Panc1 (cell line): ENCODE results near the gene MAGEA9B. TPM values are rescaled to one million over a fixed set of nuclear protein-coding genes. Genes with fewer than 3 reads are reported as not detected.
"Not testable (repeated sequence)": the region's sequence is repeated elsewhere in the genome, so short reads cannot be mapped to it uniquely, and the experiment has no call there.

ENCODE experiments used
- ATAC-seq: fragments of 200-7000 bp; cut with Tn5 transposase; 2 replicates; pipeline ENCODE4 v1.9.1; 2020; ENCODE audit warnings: mild to moderate bottlenecking, moderate library complexity
- Bru-seq: library from RNA; stranded (reverse); fragments of 400-500 nt; gene quantifications from one replicate; lab custom pipeline; 2021; lab: Mats Ljungman, UMichigan
- BruChase-seq, 2 experiments: library from RNA; stranded (reverse); fragments of 400-500 nt; gene quantifications; one replicate each; lab custom pipeline; 2021; lab: Mats Ljungman, UMichigan
- BruUV-seq: library from RNA; stranded (reverse); fragments of 400-500 nt; replicated peaks from 2 replicates; lab custom pipeline; 2021; lab: Mats Ljungman, UMichigan
- CTCF ChIA-PET: fragments of 300-600 bp; sonication (Branson Sonifier 250); formaldehyde crosslinking; loops from one replicate; lab custom pipeline; 2022; ENCODE audit warnings: antibody characterized with exemption; lab: Charles Lee
- POLR2A ChIA-PET: fragments of 300-600 bp; sonication (Branson Sonifier 250); formaldehyde crosslinking; loops from one replicate; lab custom pipeline; 2022; ENCODE audit warnings: antibody characterized with exemption; lab: Charles Lee
- DNase-seq: peaks from one replicate; pipeline ENCODE4 v3.0.0-alpha.2; 2010; ENCODE audit warnings: low read depth, low spot score
- H3K27ac ChIP-seq: 2 replicates; pipeline ENCODE4 v1.5.1; 2011; ENCODE audit warnings: mild to moderate bottlenecking, low read length, inconsistent platforms
- H3K27me3 ChIP-seq: fragments of 200-500 bp; sonication (Bioruptor generic); 2 replicates; pipeline ENCODE4 v1.6.0; 2014; ENCODE audit warnings: low read length, inconsistent platforms; ENCODE audit not compliant: control insufficient read depth, insufficient read depth
- H3K36me3 ChIP-seq: fragments of 200-500 bp; sonication (Bioruptor generic); 2 replicates; pipeline ENCODE4 v1.5.1; 2014; ENCODE audit warnings: inconsistent platforms, mild to moderate bottlenecking, low read length, moderate library complexity; ENCODE audit not compliant: control insufficient read depth, insufficient read depth
- H3K4me1 ChIP-seq: 2 replicates; pipeline ENCODE4 v1.5.1; 2011; ENCODE audit warnings: inconsistent platforms, mild to moderate bottlenecking, low read length, moderate library complexity; ENCODE audit not compliant: control insufficient read depth, insufficient read depth
- H3K4me3 ChIP-seq, 2 experiments: 2 replicates each; pipeline ENCODE4 v1.5.1; 2011 to 2012; ENCODE audit warnings: low read depth in 2 of 2, low read length in 2 of 2, mild to moderate bottlenecking in 2 of 2, inconsistent platforms in 1 of 2, moderate library complexity in 1 of 2
- H3K9me3 ChIP-seq: fragments of 200-500 bp; sonication (Bioruptor generic); 2 replicates; pipeline ENCODE4 v1.5.1; 2014; ENCODE audit warnings: low read depth, mild to moderate bottlenecking, inconsistent platforms, low read length, moderate library complexity; ENCODE audit not compliant: control insufficient read depth, insufficient read depth
- CTCF ChIP-seq: fragments of 450-650 bp; IDR thresholded peaks from 2 replicates; pipeline ENCODE4 v1.5.1; 2017; ENCODE audit warnings: mild to moderate bottlenecking
- POLR2AphosphoS5 ChIP-seq: IDR thresholded peaks from 2 replicates; pipeline ENCODE4 v1.6.1; 2012; ENCODE audit warnings: mild to moderate bottlenecking, low read depth, low read length, moderate library complexity
- SIN3A ChIP-seq: IDR thresholded peaks from 2 replicates; pipeline ENCODE4 v1.6.1; 2012; ENCODE audit warnings: low read depth, mild to moderate bottlenecking, low read length, moderate library complexity, borderline replicate concordance; ENCODE audit not compliant: insufficient read depth
- TCF7L2 ChIP-seq: IDR thresholded peaks from 2 replicates; pipeline ENCODE4 v1.6.1; 2011; ENCODE audit warnings: mild to moderate bottlenecking, low read depth, low read length, inconsistent platforms
- in situ Hi-C: cut with HindIII; loops from 2 replicates; pipeline ENCODE4 v1.10.0; 2016; ENCODE audit warnings: low sequenced_read_pairs, low pct_unique_long_range_greater_than_20kb
- intact Hi-C: fragments of 100-400 bp; cut with micrococcal nuclease; formaldehyde crosslinking; loops from one replicate; pipeline ENCODE4 v1.10.0; 2022; ENCODE audit not compliant: unreplicated experiment
- long read RNA-seq: library from polyadenylated mRNA; unstranded; transcript quantifications from one replicate; pipeline ENCODE4 v2.0.0, GENCODE V29; 2021; ENCODE audit not compliant: unreplicated experiment
- polyA plus RNA-seq: library from polyadenylated mRNA; unstranded; fragments of >200 nt; gene quantifications from one replicate; pipeline ENCODE4 v1.2.1, GENCODE V29; 2012; ENCODE audit warnings: missing spikeins; ENCODE audit not compliant: insufficient read length
- total RNA-seq: library from RNA; stranded (reverse); gene quantifications from one replicate; pipeline ENCODE4 v1.2.1, GENCODE V29; 2021; ENCODE audit not compliant: unreplicated experiment
- TF ChIP-seq, protein P1 (sequence below), 2 experiments: IDR thresholded peaks; 2 replicates each; pipeline ENCODE4 v1.6.1; 2011 to 2012; ENCODE audit warnings: low read depth in 2 of 2, control low read depth in 1 of 2, low read length in 1 of 2, mild to moderate bottlenecking in 1 of 2, moderate library complexity in 1 of 2; ENCODE audit not compliant: insufficient read depth in 1 of 2

The MAGEA9B gene, protein sequence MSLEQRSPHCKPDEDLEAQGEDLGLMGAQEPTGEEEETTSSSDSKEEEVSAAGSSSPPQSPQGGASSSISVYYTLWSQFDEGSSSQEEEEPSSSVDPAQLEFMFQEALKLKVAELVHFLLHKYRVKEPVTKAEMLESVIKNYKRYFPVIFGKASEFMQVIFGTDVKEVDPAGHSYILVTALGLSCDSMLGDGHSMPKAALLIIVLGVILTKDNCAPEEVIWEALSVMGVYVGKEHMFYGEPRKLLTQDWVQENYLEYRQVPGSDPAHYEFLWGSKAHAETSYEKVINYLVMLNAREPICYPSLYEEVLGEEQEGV
- total RNA-seq (not detected), Bru-seq, nascent RNA (not detected), BruChase-seq, experiment 1, labeled RNA remaining after a 2-hour chase (not detected), BruChase-seq, experiment 2, labeled RNA remaining after a 6-hour chase (not detected)
- polyA plus RNA-seq: not detected
- long read RNA-seq: 0 reads

DNA sequence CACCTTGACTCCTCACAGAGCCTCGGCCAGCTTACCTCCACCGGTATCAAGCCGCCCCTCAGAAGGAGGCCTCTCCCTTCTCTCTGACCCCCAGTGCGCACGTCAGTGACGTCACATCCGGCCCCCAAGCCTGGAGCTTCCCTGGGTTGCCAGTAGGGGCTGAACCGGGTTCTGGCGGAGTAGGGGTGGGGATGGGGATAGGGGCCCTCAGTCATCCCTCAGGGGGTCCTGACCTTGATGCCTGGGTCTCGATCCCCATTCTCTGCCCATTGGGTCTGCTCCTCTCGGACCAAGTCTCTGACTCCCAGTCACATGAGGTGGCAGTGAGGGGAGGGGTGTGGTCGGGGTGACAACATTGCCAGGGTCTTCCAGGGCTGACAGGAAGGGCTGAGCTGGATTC, at the start of gene MAGEA9B:
TSS of gene MAGEA9B (minus strand) at position 101 of the 400 bp plus-strand sequence. CDS start 4,280 bp downstream, outside the sequence.
- CTCF ChIA-PET, POLR2A ChIA-PET, H3K4me1 ChIP-seq, H3K4me3 ChIP-seq, in situ Hi-C loops, intact Hi-C loops, H3K27ac ChIP-seq, DNase-seq, BruUV-seq, ATAC-seq, H3K9me3 ChIP-seq, H3K36me3 ChIP-seq, H3K27me3 ChIP-seq: not testable (repeated sequence)

DNA sequence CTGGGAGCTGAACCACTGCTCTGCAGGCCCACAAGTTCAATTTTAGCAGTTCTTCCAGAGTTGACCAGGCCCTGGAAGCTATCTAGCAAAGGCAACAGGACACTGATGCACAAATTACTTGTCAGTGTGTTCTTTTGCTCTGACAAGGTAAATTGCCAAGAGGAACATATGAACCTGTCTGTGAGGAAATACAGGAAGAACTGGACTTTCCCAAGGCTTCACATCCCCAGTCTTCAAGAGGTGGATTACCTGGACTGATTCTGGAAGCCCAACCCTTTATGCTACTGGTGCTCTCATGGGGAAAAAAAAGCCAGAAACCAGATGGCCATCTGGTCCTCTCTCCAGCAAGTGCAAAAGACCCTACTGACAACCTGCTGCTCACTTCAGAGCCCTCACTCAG, 46.3 kb upstream of the MAGEA9B start:
- ChIA-PET CTCF (no interaction called here), POLR2A (no interaction called here)
- H3K27me3 ChIP-seq: peaks cover 2% of the 10 kb centered on the region; the same call in 1 of the 2 replicates
- intact Hi-C loops: no loop called here
- DNase-seq (no peak), ATAC-seq (no peak)
- H3K9me3 ChIP-seq: no peaks in the 10 kb centered on the region
- peaks cover 16% of the 10 kb centered on the region for H3K4me1 ChIP-seq
- in situ Hi-C loops: no loop called here
- H3K27ac ChIP-seq: no peak overlapping the region
- no peaks in the 10 kb centered on the region for H3K36me3 ChIP-seq
- no peak for TF ChIP-seq SIN3A
- TF ChIP-seq, protein P1, sequence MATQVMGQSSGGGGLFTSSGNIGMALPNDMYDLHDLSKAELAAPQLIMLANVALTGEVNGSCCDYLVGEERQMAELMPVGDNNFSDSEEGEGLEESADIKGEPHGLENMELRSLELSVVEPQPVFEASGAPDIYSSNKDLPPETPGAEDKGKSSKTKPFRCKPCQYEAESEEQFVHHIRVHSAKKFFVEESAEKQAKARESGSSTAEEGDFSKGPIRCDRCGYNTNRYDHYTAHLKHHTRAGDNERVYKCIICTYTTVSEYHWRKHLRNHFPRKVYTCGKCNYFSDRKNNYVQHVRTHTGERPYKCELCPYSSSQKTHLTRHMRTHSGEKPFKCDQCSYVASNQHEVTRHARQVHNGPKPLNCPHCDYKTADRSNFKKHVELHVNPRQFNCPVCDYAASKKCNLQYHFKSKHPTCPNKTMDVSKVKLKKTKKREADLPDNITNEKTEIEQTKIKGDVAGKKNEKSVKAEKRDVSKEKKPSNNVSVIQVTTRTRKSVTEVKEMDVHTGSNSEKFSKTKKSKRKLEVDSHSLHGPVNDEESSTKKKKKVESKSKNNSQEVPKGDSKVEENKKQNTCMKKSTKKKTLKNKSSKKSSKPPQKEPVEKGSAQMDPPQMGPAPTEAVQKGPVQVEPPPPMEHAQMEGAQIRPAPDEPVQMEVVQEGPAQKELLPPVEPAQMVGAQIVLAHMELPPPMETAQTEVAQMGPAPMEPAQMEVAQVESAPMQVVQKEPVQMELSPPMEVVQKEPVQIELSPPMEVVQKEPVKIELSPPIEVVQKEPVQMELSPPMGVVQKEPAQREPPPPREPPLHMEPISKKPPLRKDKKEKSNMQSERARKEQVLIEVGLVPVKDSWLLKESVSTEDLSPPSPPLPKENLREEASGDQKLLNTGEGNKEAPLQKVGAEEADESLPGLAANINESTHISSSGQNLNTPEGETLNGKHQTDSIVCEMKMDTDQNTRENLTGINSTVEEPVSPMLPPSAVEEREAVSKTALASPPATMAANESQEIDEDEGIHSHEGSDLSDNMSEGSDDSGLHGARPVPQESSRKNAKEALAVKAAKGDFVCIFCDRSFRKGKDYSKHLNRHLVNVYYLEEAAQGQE (IDR thresholded peaks at IDR 0.05; ENCODE audit: insufficient read depth in 1 of 2, low read depth in 2 of 2, low read length in 1 of 2): no peak
- no peak for TF ChIP-seq TCF7L2
- no peak for TF ChIP-seq POLR2AphosphoS5
- no peak for TF ChIP-seq CTCF
- no peak overlapping the region for H3K4me3 ChIP-seq
- no TSS peak for BruUV-seq
